KOPT-K1 (cell line): ENCODE data around the gene EVA1B.

ENCODE experiments used
- H3K27ac ChIP-seq: fragments of 200-600 bp; sonication (generic); 2 replicates; pipeline ENCODE4 v1.5.1; 2016; ENCODE audit warnings: antibody characterized with exemption, mild to moderate bottlenecking, low read depth, low read length; ENCODE audit not compliant: poor library complexity, severe bottlenecking
- H3K36me3 ChIP-seq: fragments of 200-600 bp; sonication (generic); 2 replicates; pipeline ENCODE4 v1.5.1; 2017; ENCODE audit warnings: antibody characterized with exemption, mild to moderate bottlenecking, low read length, moderate library complexity; ENCODE audit not compliant: insufficient read depth
- H3K9me3 ChIP-seq: fragments of 200-600 bp; sonication (generic); 2 replicates; pipeline ENCODE4 v1.5.1; 2017; ENCODE audit warnings: antibody characterized with exemption, low read length, mild to moderate bottlenecking; ENCODE audit not compliant: insufficient read depth, poor library complexity, severe bottlenecking

EVA1B gene

GRCh38 chr1:36337830-36338229 lies 14.4 kb upstream of the EVA1B start:
- peaks cover under 1% of the 10 kb centered on the region; the same call in 1 of the 2 replicates for H3K36me3 ChIP-seq
- H3K27ac ChIP-seq: no peak overlapping the region
- H3K9me3 ChIP-seq: no peaks in the 10 kb centered on the region

GRCh38 chr1:36330940-36331339 lies 7.5 kb upstream of the EVA1B start:
- Histone ChIP-seq H3K36me3 (no peaks in the 10 kb centered on the region), H3K9me3 (no peaks in the 10 kb centered on the region), H3K27ac (no peak overlapping the region)

DNA sequence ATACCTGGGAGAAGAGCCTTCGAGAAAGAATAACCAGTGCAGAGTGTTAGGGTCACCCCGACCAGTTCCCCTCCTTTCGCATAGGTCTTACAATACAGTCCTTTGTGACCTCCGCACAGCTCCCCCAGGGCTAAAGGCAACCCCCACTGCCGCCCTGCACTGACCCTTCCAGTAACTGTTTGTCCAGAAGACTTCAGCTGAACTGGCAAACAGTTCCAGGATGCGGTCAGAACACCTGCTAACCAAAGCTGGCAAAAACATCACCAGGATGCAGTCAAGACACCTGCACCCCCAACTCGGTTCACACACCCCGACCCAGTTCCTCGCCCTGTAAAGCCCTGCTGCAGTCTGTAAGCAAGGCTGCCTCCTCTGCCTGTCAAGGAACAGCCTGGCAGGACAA lies 6.4 kb upstream of the EVA1B start:
- Histone ChIP-seq H3K27ac (no peak overlapping the region), H3K36me3 (no peaks in the 10 kb centered on the region), H3K9me3 (no peaks in the 10 kb centered on the region)

GRCh38 chr1:36328713-36329112 lies 5.3 kb upstream of the EVA1B start:
- no peak overlapping the region for H3K27ac ChIP-seq
- no peaks in the 10 kb centered on the region for H3K36me3 ChIP-seq
- H3K9me3 ChIP-seq: no peaks in the 10 kb centered on the region

DNA sequence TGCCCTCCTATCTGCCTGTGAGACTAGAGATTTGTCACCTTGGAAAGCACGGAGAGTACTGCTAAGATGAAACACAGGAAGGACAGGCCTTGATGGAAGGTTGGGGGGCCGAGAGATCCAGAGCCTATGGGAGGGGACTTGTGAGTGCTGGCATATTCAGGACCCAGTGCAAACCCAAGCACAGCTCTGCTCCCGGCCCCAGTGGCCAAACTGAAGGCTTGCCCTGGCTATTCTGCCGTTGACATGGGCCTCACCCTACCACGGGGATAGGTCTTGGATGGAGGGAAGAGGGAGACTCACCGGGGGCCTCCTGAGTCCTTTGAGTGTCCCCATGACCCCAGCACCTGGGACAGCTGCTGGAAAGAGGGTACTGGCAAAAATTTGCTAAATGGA lies 4.6 kb upstream of the EVA1B start:
- Histone ChIP-seq H3K36me3 (no peaks in the 10 kb centered on the region), H3K27ac (no peak overlapping the region), H3K9me3 (no peaks in the 10 kb centered on the region)

- H3K9me3 ChIP-seq: no peaks in the 10 kb centered on the region
- H3K27ac ChIP-seq: no peak overlapping the region
- no peaks in the 10 kb centered on the region for H3K36me3 ChIP-seq
Measured at GRCh38 chr1:36327421-36328087, 4.1 kb upstream of the EVA1B start.

GRCh38 chr1:36326499-36326898 lies 3.1 kb upstream of the EVA1B start:
- Histone ChIP-seq H3K9me3 (no peaks in the 10 kb centered on the region), H3K27ac (no peak overlapping the region), H3K36me3 (no peaks in the 10 kb centered on the region)

- Histone ChIP-seq H3K27ac (peak overlapping the region; percentile 1), H3K9me3 (no peaks in the 10 kb centered on the region), H3K36me3 (no peaks in the 10 kb centered on the region)
Measured at GRCh38 chr1:36324353-36324703, 883 bp upstream of the EVA1B start.

GRCh38 chr1:36322786-36323635 lies 434 bp downstream of the EVA1B start:
- H3K36me3 ChIP-seq: no peaks in the 10 kb centered on the region
- H3K9me3 ChIP-seq: no peaks in the 10 kb centered on the region
- no peak overlapping the region for H3K27ac ChIP-seq

GRCh38 chr1:36322041-36322785 lies 1.2 kb downstream of the EVA1B start:
- Histone ChIP-seq H3K36me3 (no peaks in the 10 kb centered on the region), H3K9me3 (no peaks in the 10 kb centered on the region), H3K27ac (no peak overlapping the region)

GRCh38 chr1:36321119-36321951 lies 2.1 kb downstream of the EVA1B start:
- H3K36me3 ChIP-seq: no peaks in the 10 kb centered on the region
- H3K9me3 ChIP-seq: no peaks in the 10 kb centered on the region
- no peak overlapping the region for H3K27ac ChIP-seq

DNA sequence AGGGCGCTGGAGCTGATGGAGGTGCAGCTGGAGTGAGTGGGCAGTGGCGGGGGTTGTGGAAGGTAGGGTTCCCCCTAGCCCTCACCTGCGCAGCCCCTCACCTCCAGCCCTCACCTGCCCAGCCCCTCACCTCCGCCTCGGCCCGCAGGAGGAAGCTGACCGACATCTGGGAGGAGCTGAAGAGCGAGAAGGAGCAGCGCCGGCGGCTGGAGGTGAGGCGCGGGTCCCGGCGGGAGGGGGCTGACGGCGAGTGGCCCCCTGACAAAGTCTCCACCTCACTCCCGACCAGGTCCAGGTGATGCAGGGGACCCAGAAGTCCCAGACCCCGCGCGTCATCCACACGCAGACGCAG lies 2.7 kb downstream of the EVA1B start:
- no peaks in the 10 kb centered on the region for H3K9me3 ChIP-seq
- H3K36me3 ChIP-seq: no peaks in the 10 kb centered on the region
- H3K27ac ChIP-seq: no peak overlapping the region

DNA sequence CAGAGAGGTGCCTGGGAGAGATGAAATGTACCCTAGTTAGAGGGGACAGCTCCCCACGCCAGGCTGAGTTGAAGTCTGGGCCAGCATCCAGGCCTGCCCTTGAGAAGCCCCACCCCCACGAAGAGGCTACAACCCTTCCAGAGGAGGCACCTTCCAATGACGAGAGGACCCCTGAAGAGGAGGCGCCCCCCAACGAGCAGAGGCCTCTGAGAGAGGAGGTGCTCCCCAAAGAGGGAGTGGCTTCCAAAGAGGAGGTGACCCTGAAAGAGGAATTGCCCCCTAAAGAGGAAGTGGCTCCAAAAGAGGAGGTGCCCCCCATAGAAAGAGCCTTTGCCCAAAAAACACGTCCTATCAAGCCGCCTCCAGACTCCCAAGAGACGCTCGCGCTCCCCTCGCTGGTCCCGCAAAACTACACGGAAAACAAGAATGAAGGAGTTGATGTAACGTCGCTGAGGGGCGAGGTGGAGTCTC lies 3.1 kb downstream of the EVA1B start:
- no peak overlapping the region for H3K27ac ChIP-seq
- no peaks in the 10 kb centered on the region for H3K9me3 ChIP-seq
- H3K36me3 ChIP-seq: no peaks in the 10 kb centered on the region

DNA sequence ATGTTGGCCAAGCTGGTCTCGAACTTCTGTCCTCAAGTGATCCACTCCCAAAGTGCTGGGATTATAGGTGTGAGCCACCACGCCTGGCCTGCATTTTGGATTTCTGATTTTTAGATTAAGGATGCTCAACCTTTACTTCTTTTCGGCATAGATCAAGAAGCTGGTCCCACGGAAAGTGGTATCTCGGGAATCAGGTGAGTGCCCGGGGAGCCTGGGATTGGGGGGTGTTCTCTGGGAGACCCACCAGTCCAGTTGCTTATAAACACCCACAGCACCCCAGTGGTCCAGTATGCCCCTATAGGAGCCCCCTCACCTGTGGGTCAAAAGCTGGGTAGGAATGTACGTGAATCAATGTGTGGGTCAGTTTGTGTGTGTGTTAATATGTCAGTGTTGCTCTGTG lies 14.0 kb downstream of the EVA1B start:
- Histone ChIP-seq H3K36me3 (peaks cover 17% of the 10 kb centered on the region), H3K27ac (no peak overlapping the region), H3K9me3 (no peaks in the 10 kb centered on the region)
